NCI-H2227 (cell line): ENCODE results near the gene KIZ.

Source experiments
- DNase-seq: peaks from one replicate; lab custom pipeline; 2025; ENCODE audit not compliant: unreplicated experiment; lab: John Stamatoyannopoulos, UW

Gene KIZ

DNA sequence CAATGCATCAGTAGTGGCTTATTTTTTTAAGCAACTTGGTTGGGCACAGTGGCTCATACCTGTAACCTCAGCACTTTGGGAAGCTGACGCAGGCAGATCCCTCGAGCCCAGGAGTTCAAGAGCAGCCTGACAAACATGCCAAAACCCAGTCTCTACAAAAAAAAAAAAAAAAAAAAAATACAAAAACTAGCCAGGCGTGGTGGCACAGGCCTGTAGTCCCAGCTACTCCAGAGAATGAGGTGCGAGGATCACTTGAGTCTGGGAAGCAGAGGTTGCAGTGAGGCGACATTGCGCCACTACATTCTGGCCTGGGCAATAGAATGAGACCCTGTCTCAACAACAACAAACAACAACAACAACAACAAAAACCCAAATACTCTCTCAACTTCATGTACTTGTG is 132.5 kb downstream of the KIZ start:
- DNase-seq = no peak

DNA sequence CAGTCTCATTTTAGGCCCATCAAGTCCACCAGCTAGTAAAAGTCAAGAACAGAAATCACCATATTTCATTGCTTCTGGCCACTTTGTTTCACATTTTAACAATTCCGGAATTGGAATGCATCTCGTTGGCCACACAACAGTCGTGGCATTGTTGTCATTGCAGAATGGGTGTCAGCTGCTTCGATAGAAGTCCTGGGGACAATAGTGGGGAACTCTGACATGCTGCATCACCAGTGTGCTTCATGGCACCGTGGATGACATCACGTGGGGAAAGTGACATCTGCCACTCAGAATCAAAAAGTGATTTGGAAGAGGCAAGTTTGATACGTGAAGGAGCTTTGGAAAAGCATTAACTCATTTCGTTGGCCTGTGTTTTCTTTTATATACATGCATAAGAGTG is 133.5 kb downstream of the KIZ start:
- no peak for DNase-seq

DNA sequence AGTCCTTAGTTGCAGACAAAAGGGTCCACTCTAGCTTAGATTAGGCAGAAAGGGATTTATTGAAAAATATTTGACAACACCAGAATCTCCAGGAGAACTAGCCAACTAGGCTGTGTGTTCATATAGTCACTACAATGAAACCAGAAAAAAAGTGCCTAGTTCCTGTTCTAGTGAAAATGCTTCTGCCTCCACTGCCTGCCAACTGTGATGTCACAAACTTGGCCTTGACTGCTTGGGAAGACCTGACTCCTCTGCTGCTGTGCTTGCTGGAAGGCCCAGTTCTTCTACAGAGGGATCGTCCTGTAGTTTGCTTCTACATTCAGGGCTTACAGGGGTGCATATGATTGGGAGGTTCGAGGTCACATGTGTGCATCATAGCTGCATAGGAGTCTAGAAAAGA is 136.9 kb downstream of the KIZ start:
- DNase-seq = no peak

DNA sequence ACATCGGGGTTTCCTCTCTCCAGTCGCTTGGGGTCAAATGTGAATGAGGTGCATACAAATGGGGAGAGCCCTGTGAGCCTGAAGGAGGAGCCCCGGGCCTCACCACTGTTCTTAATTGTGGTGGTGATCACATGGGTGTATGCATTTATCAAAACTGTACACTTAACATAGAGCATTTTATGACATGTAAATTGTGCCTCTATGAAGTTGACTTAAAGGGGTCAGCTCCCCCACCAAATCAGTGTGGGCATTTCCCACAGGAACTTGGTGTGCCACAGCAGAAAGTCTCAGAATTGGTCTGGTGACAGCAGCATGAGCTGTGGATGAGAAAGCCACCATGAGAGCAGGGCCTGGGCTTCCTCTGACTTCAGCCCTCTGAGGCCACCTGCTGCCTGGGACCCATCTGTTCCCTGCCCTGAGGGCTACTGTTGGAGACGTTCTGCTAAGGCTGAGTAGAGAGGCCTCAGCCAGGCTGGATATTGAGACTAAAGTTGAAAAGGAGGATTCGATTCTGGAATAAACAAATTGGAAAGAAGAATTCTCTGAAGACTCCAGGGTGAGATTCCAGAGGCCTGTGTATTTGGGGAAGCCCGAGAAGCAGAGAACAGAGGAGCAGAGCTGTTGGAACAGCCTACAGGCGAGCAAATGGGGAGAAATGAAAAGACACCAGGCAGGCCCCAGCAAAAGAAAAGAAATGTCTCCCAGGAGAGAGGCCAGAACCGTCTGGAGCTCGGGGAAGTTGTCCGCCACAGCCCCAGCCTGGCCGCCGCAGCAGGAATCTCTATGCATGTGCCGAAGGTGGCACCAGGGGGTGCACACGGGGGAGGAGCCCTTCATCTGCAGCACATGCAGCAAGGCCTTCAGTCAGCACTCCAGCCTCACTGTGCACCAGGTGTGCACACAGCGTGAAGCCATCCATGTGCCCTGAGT is 139.6 kb downstream of the KIZ start:
- DNase-seq = peak; percentile 7

DNA sequence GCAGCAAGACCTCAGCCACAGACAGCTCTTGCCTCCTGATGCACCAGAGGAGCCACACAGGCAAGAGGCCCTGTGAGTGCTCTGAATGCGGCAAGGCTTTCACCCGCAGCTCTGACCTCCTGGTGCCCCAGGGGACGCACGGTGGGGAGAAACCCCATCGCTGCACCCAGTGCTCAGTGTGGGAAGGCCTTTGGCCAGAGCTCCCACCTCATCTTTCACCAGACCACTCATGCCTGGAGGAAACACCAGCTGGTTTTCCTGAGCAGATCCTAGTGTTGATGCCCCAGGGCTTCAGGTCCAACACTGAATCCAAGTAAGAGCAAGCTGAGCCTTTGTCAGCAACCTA is 140.3 kb downstream of the KIZ start:
- no peak for DNase-seq

DNA sequence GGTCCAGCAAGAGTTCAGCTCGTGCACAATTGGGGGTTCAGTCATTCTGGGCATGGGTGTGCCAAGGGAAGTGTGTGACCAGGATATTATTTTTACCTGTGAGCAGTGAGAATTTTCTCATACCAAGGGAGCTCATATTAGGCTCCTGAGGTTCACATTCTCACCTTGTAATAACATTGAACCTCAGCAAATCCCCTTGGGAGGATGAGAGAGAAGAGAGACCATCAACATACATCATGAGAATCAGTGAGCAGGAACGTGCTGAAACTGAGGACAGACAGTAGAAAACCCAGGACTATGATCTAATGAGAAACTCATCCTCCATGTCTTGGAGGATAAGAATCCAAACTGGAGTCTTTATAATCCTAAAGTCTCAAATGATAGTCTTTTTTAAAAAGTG is 143.9 kb downstream of the KIZ start:
- no peak for DNase-seq

DNA sequence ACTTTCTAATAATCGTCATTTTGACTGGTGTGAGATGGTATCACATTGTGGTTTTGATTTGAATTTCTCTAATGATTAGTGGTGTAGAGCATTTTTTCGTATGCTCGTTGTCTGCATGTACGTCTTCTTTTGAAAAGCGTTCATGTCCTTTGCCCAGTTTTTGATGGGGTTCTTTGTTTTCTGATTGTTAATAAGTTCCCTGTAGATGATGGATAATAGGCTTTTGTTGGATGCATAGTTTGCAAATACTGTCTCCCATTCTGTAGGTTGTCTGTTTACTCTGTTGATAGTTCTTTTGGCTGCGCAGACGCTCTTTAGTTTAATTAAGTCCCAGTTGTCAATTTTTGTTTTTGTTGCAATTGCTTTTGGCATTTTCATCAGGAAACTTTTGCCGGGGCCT is 144.9 kb downstream of the KIZ start:
- DNase-seq = no peak

DNA sequence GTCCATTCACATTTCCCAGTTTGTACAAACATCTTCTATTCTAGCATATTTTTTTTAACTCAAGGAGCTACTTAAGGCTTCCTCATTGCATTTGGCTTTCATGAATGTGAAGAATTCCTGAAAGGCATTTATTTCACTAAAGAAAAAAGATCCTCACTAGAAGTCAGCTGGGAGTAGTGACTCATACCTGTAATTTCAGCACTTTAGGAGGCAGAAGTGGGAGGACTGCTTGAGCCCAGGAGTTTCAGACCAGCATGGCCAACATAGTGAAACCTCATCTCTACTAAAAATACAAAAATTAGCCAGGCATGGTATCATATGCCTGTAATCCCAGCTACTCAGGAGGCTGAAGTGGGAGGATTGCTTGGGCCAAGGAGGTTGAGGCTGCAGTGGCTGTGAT is 146.4 kb downstream of the KIZ start:
- no peak for DNase-seq

DNA sequence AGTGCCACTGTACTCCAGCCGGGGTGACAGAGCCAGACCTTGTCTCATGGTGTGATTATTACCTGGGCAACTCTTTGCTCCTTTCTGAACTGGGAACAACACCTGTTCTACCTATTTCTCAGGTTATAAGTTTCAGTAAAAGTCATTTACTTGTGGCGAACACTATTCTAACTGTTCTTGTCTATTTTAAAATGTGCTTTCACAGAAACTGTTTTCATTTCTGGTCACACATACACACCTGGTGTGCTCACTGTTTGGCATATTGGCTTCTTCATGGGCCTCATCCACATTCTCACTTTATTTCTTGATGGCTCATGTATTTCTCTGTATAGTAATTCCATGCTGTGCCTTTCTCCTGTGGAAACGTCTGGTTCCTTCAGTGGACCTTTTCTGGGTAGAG is 146.8 kb downstream of the KIZ start:
- no peak for DNase-seq

DNA sequence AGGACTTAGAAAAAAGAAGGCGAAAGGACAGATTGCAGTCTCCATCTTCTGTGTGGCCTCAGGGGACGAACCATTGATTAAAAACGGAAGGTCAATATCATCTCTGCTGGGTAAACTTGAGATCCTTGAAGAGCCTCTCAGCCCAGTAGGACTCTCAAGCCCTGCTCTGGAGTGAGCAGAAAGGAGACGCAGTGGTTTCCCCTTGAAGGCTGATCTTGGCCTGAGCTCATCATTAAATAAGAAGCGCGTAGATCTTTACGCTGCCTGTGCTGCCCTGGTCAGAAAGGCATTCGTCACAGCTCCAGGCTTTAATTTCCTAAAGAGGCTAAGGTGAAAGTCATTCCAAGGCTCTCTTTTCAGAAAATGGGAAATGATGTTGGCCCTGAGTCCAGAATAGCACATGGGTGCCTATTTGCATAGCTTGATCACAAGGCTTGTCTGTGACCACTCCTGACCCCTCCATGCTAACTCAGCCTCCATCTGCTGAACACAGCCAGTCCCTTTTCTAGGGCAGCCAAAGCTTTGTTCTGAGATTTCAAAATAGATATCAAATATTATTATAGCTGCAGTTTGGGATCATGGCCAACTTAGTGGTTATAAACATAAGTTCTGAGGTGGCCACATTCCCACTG is 148.0 kb downstream of the KIZ start:
- DNase-seq = no peak

DNA sequence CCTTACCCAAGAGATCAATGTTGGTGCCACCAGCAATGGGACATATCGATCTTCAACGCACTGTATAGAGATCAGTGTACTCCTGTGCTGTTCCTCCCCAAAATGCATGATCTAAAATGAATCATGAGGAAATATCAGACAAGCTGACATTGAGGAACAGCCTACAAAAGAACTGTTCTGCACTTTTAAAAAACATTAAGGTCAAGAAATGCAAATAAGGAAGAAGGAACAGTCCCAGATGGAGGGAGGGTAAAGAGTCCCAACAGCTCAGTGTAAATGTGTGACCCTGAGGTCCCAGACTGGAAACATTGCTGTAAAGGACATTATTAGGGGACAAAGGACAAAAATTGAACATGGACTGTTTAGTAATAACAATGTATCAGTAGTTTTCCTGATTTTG is 152.9 kb downstream of the KIZ start:
- DNase-seq = no peak

DNA sequence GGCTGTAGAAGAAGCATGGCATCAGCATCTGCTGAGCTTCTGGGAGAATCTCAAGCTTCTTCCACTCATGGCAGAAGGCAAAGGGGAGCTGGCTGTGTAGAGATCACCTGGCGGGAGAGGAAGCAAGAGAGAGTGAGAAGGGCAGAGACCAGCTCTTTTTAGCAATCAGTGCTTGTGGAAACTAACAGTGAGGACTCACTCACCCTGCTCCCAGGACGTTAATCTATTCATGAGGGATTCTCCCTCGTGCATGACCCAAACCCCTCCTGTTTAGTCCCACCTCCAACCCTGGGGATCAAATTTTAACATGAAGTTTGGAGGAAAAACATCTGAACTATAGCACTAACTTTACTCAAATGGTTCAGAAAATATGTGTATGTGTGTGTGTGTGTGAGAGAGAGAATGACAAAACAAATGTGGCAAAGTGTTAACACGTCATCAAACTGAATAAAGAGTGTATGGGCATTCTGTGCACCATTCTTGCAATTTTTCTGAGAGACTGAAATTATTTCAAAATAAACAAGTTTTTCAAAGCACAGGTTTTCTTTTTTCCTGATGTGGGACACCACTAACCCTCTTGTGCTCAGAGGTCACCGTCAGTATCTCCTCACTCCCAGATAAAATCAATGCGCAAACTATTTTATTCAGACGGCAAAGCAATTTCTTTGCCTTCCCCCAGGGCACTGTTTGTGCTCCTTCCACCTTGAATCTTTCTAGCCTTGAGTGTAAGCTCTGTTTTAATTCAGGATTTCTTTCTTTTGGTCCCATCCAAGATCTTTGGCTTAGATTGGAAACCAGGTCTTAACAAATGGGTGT is 154.0 kb downstream of the KIZ start:
- DNase-seq = no peak

DNA sequence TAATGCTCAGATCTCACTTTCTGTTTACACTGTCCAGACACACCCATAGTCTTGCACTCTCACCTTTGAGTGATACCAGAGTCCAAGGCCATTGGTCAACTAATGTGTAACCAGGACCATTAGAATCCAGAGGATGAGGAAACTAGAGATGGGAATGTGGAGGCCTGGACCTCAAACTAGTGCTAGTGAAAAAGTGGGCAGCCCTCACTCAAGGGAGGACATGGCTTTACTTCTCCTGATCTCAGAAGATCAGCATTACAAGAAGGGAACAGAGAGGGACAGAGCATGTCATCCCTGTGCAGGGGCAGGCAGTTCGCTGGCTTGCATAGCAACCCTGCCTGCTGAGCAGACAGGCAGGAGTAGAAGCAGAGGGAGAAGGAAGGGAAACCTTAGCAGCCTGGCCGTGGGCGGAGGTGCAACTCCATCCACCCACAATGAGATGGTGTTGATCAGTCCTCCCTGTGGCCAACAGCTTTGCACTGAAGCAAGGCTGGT is 154.7 kb downstream of the KIZ start:
- DNase-seq = no peak

DNA sequence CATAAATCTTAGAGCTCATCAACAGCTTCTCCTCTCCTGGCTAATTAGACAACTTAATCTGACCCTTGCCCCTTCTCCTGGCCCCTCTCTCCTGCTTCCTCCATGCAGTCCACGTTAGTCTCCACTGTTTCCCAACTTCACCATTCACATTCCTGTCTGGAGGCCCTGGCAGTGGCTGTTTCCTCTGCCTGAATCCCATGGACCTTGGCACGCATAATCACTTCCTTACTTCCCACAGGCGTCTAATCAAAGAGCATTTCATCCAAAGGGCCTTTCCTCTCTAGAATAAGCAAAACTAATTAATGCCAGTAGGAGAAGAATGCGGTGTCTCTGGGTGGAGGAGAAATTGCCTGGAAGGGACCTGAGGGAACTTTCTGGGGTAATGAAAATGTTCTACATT is 160.9 kb downstream of the KIZ start:
- no peak for DNase-seq

DNA sequence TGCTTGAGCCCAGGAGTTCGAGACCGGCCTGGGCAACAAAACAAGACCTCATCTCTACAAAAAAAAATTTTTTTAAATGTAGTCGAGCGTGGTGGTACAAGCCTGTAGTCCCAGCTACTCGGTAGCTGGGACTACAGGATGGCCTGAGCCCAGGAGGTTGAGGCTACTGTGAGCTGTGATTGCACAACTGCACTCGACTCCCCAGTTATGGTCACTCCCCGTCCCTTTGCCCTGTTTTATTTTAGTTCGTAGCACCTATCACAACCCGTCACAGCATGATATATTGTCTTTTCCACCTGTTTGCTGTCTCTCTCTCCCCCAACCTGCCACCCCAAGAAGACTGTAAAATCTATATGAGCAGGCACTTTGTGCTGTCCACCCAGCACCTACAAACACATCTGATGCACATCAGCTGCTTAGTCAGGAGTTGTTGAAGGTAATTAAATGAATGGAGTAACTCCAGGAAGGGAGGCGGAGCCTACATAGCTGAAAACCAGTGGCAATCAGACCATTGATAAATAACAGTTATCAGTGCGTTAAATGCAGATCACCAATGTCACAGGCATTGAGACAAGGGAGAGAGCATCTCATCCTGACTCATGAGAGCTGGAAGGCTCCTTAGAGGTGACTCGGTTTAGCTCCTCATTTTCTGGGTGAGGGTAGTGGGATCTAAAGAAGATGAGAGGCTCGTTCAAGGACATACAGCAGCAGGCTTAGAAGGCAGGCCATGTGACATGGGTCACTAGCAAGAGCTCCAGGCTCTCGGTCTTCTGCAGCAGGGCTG is 162.9 kb downstream of the KIZ start:
- no peak for DNase-seq

DNA sequence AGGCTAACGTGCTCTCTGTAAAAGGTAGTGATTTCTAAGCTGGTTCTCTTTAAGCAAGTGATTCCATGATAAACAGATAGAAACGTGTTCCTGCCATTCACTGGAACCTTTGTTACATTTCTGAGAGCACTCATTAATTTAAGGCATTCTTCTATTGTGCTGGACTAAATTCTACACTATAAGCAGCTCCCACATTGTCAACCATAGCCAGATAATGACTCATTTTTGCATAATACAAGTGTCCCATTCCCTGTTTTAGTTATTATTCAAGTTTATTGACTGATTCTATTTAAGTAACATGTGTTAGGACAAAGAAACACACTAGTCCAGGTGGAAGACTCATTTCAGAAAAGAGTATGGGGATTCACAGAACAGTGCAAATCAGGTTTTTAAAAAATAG is 163.8 kb downstream of the KIZ start:
- DNase-seq = no peak

DNA sequence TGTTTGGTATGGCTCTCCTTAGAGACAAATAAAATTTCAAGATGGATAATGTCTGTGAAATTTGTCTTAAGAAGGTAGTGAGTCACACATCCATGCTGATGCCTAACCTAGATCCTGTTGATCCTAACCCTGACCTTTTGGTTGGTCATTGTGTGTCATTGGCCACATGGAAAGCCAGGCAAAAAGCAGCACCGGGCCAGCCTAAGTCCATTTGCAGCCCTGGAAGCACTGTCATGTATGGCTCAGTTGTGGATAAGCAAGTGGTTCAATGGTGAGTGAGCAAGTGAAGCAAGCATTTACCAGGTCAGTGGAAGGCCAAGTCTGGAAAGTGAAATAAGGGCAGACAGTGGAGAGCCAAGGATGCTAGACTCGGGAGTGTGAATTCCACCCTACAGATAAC is 165.1 kb downstream of the KIZ start:
- DNase-seq = no peak

DNA sequence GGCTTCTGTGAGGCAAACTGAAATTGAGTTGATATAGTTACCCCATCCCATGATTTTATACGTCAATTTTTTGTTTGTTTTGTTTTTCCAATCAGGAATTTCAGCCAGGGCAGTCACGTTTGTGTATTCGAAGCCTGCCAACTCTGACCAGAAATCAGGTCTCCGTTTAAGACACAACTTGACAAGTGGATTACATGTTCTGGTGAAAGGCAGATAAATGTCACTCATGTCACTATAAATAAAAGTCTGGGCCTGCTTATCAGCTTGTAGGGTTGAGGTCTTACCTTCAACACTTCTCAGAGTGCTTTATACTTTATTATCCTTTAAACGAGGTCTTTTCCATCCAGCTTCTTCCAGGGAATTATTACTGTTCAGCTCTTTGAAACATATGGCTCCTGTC is 168.9 kb downstream of the KIZ start:
- DNase-seq = no peak
